ENCODE data around the gene DCLK2. TPM values are rescaled to one million over a fixed set of nuclear protein-coding genes. Genes with fewer than 3 reads are reported as not detected.

The DCLK2 gene
- total and polyA plus RNA-seq, 12 donors = 4.1 to 33.4 (median 16.7) TPM

DNA sequence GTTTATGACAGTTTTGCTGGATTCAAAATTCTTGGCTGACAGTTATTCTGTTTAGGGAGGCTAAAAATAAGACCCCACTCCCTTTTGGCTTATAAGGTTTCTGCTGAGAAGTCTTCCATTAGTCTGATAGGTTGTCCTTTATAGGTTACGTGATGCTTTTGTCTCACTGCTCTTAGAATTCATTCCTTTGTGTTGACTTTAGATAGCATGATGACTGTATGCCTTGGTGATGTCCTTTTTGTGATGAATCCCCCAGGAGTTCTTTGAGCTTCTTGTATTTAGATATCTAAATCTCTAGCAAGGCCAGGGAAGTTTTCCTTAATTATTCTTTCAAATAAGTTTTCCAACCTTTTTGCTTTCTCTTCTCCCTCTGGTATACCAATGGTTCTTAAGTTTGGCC is 36.4 kb downstream of the DCLK2 start:
- no peaks in the 10 kb centered on the region for H3K36me3 ChIP-seq
- H3K4me1 ChIP-seq = peaks cover 5 to 34% (median 23%) of the 10 kb centered on the region in 9 donors
- ATAC-seq (no peak), DNase-seq (no peak)
- intact Hi-C loops (cut with DNase I) = no loop called here
- no peaks in the 10 kb centered on the region for H3K27me3 ChIP-seq
- WGBS, 2 donors = 99 to 100% methylated on average over 1 of the region's 1 CpG
- H3K4me3 ChIP-seq = no peak overlapping the region
- peaks cover 0 to 56% (median 18%) of the 10 kb centered on the region in 11 donors for H3K9me3 ChIP-seq
- TF ChIP-seq, protein P1, sequence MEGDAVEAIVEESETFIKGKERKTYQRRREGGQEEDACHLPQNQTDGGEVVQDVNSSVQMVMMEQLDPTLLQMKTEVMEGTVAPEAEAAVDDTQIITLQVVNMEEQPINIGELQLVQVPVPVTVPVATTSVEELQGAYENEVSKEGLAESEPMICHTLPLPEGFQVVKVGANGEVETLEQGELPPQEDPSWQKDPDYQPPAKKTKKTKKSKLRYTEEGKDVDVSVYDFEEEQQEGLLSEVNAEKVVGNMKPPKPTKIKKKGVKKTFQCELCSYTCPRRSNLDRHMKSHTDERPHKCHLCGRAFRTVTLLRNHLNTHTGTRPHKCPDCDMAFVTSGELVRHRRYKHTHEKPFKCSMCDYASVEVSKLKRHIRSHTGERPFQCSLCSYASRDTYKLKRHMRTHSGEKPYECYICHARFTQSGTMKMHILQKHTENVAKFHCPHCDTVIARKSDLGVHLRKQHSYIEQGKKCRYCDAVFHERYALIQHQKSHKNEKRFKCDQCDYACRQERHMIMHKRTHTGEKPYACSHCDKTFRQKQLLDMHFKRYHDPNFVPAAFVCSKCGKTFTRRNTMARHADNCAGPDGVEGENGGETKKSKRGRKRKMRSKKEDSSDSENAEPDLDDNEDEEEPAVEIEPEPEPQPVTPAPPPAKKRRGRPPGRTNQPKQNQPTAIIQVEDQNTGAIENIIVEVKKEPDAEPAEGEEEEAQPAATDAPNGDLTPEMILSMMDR (IDR thresholded peaks at IDR 0.05) = no peak
- no peak overlapping the region for H3K27ac ChIP-seq

DNA sequence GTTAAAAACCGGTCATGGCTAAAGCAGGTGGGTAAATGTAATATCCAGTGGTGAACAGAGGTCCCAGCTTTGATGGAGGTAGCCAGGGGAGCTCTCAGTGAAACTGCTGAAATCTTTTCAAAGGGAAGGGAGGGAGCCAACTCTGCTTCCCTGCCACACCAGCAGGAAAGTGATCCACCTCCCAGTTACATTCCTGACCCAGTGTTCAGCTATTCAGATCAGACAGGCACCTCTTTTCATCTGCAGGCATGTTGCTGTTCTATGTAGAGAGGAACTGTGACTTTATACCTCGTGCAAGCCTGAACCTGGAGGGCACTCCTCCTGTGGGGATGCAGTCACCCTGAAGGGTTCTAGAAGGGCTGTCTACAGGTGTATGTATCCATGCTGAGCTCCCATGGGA is 37.6 kb downstream of the DCLK2 start:
- H3K27ac ChIP-seq = peak overlapping the region in 2 of 10 donors; percentile 23 to 42
- H3K4me1 ChIP-seq = peaks cover 8 to 42% (median 31%) of the 10 kb centered on the region in 9 donors
- H3K27me3 ChIP-seq = no peaks in the 10 kb centered on the region
- DNase-seq (no peak), ATAC-seq (peak in 3 of 8 donors; percentile 15 to 54 (median 29))
- peaks cover 0 to 51% (median 18%) of the 10 kb centered on the region in 11 donors for H3K9me3 ChIP-seq
- 74 to 84% methylated on average over 2 of the region's 2 CpGs for WGBS, 2 donors
- H3K4me3 ChIP-seq = no peak overlapping the region
- TF ChIP-seq, protein P1 (IDR thresholded peaks at IDR 0.05) = no peak
- no peaks in the 10 kb centered on the region for H3K36me3 ChIP-seq
- intact Hi-C loops (cut with DNase I) = no loop called here

DNA sequence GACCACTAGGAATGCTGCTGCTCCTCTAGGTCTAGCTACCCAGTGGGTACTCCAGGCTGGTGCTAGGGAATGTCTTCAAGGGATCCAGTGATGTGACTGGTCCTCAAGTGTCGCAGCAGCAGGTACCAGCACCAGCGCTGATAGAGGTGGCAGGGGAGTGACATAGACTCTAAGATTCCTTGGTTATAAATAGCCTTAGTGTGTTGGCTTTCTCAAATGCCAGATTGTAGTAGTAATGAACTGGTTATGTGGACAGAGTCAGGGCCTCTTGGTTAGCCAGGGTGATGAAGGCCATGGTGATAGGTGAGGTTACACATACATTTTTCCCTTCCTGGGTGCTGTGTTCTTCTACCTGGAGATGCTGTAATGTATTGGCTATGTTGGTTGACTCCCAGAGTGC is 38.3 kb downstream of the DCLK2 start:
- Histone ChIP-seq H3K4me3 (no peak overlapping the region), H3K27me3 (no peaks in the 10 kb centered on the region), H3K4me1 (peaks cover 8 to 42% (median 31%) of the 10 kb centered on the region in 9 donors), H3K27ac (peak overlapping the region in 4 of 10 donors; percentile 37 to 46 (median 42)), H3K36me3 (no peaks in the 10 kb centered on the region), H3K9me3 (peaks cover 0 to 50% (median 23%) of the 10 kb centered on the region in 11 donors)
- peak in 7 of 8 donors; percentile 52 to 86 (median 84) for ATAC-seq
- TF ChIP-seq, protein P1 (IDR thresholded peaks at IDR 0.05) = no peak
- intact Hi-C loops (cut with DNase I) = no loop called here
- 49 to 66% methylated on average over 2 of the region's 2 CpGs for WGBS, 2 donors
- peak in 1 of 2 donors; percentile 11 for DNase-seq

GRCh38 chr4:150117094-150117493 is 38.8 kb downstream of the DCLK2 start:
- peak overlapping the region in 4 of 10 donors; percentile 37 to 46 (median 44) for H3K27ac ChIP-seq
- H3K4me1 ChIP-seq = peaks cover 8 to 42% (median 31%) of the 10 kb centered on the region in 9 donors
- intact Hi-C loops (cut with DNase I) = no loop called here
- WGBS, 2 donors = 56 to 67% methylated on average over 3 of the region's 3 CpGs
- H3K4me3 ChIP-seq = no peak overlapping the region
- peaks cover 0 to 5% (median 0%) of the 10 kb centered on the region in 9 donors for H3K36me3 ChIP-seq
- H3K9me3 ChIP-seq = peaks cover 0 to 50% (median 25%) of the 10 kb centered on the region in 11 donors
- TF ChIP-seq, protein P1 (IDR thresholded peaks at IDR 0.05) = no peak
- H3K27me3 ChIP-seq = no peaks in the 10 kb centered on the region
- DNase-seq (peak; percentile 22 to 50), ATAC-seq (peak; percentile 55 to 78 (median 66))

All from heart right ventricle (tissue), 16 donors.